Ascending aorta (tissue), 2 donors: ENCODE measurements around the gene CRISP3. TPM values are rescaled to one million over a fixed set of nuclear protein-coding genes. Genes with fewer than 3 reads are reported as not detected.

ENCODE experiments used
- DNase-seq, 2 donors: peaks; one replicate each; pipeline ENCODE4 v3.0.0-alpha.2; 2019; ENCODE audit warnings: low spot score in 2 of 2
- H3K27ac ChIP-seq, 2 donors: fragments of 200-600 bp; sonication (generic); one replicate each; pipeline ENCODE4 v1.5.1; 2016 to 2017; ENCODE audit warnings: mild to moderate bottlenecking in 1 of 2
- H3K27me3 ChIP-seq: fragments of 200-600 bp; sonication (generic); one replicate; pipeline ENCODE4 v1.5.1; 2017
- H3K36me3 ChIP-seq, 2 donors: fragments of 200-600 bp; sonication (generic); one replicate each; pipeline ENCODE4 v1.5.1; 2016
- H3K4me1 ChIP-seq, 2 donors: fragments of 200-600 bp; sonication (generic); one replicate each; pipeline ENCODE4 v1.5.1; 2016 to 2017; ENCODE audit warnings: mild to moderate bottlenecking in 1 of 2
- H3K4me3 ChIP-seq, 2 donors: fragments of 200-600 bp; sonication (generic); one replicate each; pipeline ENCODE4 v1.5.1; 2016 to 2017; ENCODE audit warnings: mild to moderate bottlenecking in 1 of 2
- H3K9me3 ChIP-seq, 2 donors: fragments of 200-600 bp; sonication (generic); one replicate each; pipeline ENCODE4 v1.5.1; 2016
- intact Hi-C: fragments of 100-400 bp; cut with DNase I; formaldehyde crosslinking; loops from one replicate; pipeline ENCODE4 v1.15.1; 2023
- total RNA-seq: library from RNA; depleted of rRNA; stranded (reverse); fragments of >200 nt; gene quantifications from one replicate; pipeline ENCODE4 v1.1.0, GENCODE V29; 2016
- TF ChIP-seq, protein P1 (sequence below), 3 experiments: fragments of 200-600 bp in 2 of 3; fragments of 450-650 bp in 1 of 3; sonication (generic) in 2 of 3; IDR thresholded peaks; one replicate each; pipeline ENCODE4 v1.5.1; 2016 to 2019; ENCODE audit warnings: antibody characterized with exemption in 3 of 3, mild to moderate bottlenecking in 1 of 3, moderate library complexity in 1 of 3

The CRISP3 gene
- total RNA-seq, 1 donor from 2014 or later, result not detected

DNA sequence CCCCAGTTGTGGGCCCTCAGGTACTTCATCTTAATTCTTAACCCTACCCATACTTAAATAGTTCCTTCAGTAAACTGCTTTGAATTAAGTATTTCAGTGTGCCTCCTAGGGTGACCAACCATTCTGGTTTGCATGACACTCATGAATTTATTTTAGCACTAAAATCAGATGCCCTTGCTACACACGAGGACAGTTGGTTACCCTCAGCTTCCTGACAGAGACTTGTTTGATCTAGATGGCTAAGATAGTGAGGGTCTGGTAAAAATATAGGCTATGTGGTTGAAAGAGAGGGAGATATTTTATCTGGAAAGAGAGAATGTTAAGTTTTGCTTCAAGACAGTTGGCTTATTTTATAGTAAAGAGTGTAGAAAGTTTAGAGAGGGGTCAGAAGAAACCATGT is 32.3 kb upstream of the CRISP3 start:
- intact Hi-C loops, result no loop called here
- TF ChIP-seq, protein P1, sequence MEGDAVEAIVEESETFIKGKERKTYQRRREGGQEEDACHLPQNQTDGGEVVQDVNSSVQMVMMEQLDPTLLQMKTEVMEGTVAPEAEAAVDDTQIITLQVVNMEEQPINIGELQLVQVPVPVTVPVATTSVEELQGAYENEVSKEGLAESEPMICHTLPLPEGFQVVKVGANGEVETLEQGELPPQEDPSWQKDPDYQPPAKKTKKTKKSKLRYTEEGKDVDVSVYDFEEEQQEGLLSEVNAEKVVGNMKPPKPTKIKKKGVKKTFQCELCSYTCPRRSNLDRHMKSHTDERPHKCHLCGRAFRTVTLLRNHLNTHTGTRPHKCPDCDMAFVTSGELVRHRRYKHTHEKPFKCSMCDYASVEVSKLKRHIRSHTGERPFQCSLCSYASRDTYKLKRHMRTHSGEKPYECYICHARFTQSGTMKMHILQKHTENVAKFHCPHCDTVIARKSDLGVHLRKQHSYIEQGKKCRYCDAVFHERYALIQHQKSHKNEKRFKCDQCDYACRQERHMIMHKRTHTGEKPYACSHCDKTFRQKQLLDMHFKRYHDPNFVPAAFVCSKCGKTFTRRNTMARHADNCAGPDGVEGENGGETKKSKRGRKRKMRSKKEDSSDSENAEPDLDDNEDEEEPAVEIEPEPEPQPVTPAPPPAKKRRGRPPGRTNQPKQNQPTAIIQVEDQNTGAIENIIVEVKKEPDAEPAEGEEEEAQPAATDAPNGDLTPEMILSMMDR (IDR thresholded peaks at IDR 0.05), result no peak
- H3K4me1 ChIP-seq, result no peaks in the 10 kb centered on the region
- H3K36me3 ChIP-seq, result no peaks in the 10 kb centered on the region
- H3K27ac ChIP-seq, result no peak overlapping the region
- DNase-seq, result no peak
- H3K27me3 ChIP-seq, result no peaks in the 10 kb centered on the region
- no peaks in the 10 kb centered on the region for H3K9me3 ChIP-seq
- H3K4me3 ChIP-seq, result no peak overlapping the region

DNA sequence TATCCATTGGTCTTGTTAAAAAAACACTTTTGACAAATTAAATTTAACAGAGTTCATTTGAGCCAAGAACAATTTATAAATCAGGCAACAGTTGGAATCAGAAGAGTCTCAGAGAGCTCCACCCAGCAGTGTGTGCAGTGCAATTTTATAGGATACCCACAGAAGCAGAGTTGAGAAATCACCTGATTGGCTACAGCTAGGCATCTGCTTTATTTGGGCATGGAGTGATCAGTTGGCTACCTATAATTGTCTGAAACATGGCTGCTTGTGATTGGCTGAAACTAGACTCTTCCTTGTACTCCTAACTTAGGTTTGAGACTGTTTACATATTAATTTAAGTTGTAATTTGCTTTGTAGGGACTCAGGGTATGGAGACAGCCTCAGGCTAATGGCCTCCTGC is 30.9 kb upstream of the CRISP3 start:
- DNase-seq, result no peak
- TF ChIP-seq, protein P1 (IDR thresholded peaks at IDR 0.05), result no peak
- no peaks in the 10 kb centered on the region for H3K36me3 ChIP-seq

DNA sequence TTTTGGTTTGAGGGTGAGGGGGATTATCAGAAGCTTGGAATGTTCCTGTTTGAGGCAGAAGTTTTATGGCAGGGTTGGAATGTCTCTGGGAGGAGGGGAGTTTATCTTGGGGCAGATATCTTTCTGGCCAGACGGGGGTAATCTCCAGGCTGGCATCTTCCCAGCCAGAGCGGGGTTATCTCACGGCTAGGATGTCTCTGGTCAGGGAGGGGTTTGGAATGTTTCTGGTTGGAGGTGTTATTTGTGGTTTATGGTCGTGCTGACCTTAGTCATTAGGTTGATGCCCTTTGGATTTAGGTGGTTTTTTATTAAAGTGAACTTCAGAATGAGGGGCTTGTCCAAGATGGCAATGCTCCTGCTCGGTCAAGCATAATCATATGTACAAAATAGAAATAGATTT is 28.1 kb upstream of the CRISP3 start:
- no peaks in the 10 kb centered on the region for H3K4me1 ChIP-seq
- TF ChIP-seq, protein P1 (IDR thresholded peaks at IDR 0.05), result no peak
- no peaks in the 10 kb centered on the region for H3K9me3 ChIP-seq
- no peak overlapping the region for H3K4me3 ChIP-seq
- no peaks in the 10 kb centered on the region for H3K36me3 ChIP-seq
- no peak for DNase-seq
- H3K27me3 ChIP-seq, result no peaks in the 10 kb centered on the region
- intact Hi-C loops, result no loop called here
- no peak overlapping the region for H3K27ac ChIP-seq

More for the DNA sequence above, 30.9 kb upstream of the CRISP3 start:
- no peaks in the 10 kb centered on the region for H3K4me1 ChIP-seq
- no peaks in the 10 kb centered on the region for H3K9me3 ChIP-seq
- no peak overlapping the region for H3K27ac ChIP-seq
- no peak overlapping the region for H3K4me3 ChIP-seq
- no peaks in the 10 kb centered on the region for H3K27me3 ChIP-seq
- intact Hi-C loops, result no loop called here

DNA sequence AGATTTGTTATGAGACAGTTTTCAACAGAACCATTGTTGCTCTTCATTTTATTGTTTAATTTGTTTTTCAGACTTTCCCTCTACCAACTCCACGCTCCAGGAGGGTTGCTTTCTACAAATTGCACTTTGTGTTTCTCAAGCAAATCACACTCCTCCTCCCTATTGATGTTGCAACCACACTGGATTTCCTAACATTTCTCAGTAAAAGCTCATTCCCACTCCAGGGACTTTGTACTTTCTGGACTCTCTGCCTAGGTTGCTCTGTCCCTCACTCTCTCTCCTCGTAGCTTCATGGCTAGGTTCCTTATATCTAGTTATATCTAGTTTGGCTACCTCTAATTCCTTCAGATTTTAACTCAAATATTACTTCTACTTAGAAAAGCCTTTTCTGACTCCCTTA is 22.6 kb upstream of the CRISP3 start:
- no peaks in the 10 kb centered on the region for H3K27me3 ChIP-seq
- no peaks in the 10 kb centered on the region for H3K36me3 ChIP-seq
- DNase-seq, result no peak
- H3K9me3 ChIP-seq, result no peaks in the 10 kb centered on the region
- intact Hi-C loops, result no loop called here
- H3K4me1 ChIP-seq, result no peaks in the 10 kb centered on the region
- H3K27ac ChIP-seq, result no peak overlapping the region
- H3K4me3 ChIP-seq, result no peak overlapping the region
- TF ChIP-seq, protein P1 (IDR thresholded peaks at IDR 0.05), result no peak

DNA sequence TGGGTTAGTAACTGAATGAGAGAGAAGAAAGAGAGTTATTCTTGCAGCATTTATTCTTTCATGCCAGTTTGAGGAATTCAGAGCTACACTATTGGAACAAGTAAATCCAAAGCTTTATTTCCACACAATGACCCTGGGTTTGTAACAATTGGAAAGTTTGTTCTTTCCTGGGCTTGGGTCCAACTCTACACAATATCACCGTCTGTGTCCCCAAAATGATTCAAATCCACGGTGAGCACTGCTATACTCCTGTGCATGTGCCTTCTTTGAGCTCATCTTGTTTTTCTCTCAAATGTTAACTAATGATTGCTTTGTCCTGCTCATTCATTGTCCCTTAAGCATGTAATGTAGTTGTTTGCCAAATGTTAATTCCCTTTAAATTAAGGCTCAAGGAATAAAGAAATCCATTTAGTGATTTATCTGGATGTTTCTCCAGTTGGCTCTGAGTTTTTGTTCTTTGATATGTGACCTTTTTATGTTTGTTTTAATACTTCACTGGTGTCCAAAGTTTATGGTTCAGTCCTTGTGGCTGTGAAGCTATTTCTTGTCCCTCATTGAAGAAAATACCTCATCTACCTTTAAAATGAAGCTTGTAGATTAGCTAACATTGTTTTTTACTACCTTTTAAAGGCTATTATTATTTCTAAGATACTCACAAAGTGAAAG is 20.5 kb upstream of the CRISP3 start:
- TF ChIP-seq, protein P1 (IDR thresholded peaks at IDR 0.05), result no peak
- Histone ChIP-seq H3K4me3 (no peak overlapping the region), H3K36me3 (no peaks in the 10 kb centered on the region), H3K4me1 (no peaks in the 10 kb centered on the region), H3K9me3 (no peaks in the 10 kb centered on the region), H3K27me3 (no peaks in the 10 kb centered on the region), H3K27ac (no peak overlapping the region)
- no peak for DNase-seq
- intact Hi-C loops, result no loop called here

DNA sequence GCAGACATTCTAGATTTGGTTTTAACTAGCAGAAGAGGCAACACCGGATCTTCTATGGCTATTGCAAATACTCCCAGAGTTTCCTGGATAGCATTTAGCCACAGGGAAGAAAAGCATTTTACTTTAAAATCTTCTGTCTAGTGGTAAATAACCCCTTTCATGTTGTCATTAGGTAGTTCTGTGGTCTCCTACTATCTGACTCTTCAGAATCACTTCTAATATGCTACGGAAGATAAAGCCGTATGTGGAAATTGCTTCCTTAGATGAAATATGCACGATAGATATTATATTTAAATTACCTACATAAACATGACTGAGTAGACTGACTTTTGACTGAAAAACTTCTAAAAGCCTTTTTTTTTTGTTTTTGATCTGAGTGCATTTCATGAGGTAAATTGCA is 759 bp downstream of the CRISP3 start:
- intact Hi-C loops, result no loop called here
- Histone ChIP-seq H3K4me3 (no peak overlapping the region), H3K36me3 (no peaks in the 10 kb centered on the region), H3K4me1 (no peaks in the 10 kb centered on the region), H3K27me3 (no peaks in the 10 kb centered on the region), H3K27ac (no peak overlapping the region), H3K9me3 (no peaks in the 10 kb centered on the region)
- no peak for DNase-seq
- TF ChIP-seq, protein P1 (IDR thresholded peaks at IDR 0.05), result no peak
